HK-2 (cell line): Measurements from ENCODE around the gene FATE1.
"Not testable (repeated sequence)": the region's sequence is repeated elsewhere in the genome, so short reads cannot be mapped to it uniquely, and the experiment has no call there.

ENCODE experiments used
- DNase-seq: peaks from one replicate; pipeline ENCODE4 v3.0.0-alpha.2; 2018; ENCODE audit not compliant: unreplicated experiment

The FATE1 gene, protein sequence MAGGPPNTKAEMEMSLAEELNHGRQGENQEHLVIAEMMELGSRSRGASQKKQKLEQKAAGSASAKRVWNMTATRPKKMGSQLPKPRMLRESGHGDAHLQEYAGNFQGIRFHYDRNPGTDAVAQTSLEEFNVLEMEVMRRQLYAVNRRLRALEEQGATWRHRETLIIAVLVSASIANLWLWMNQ

DNA sequence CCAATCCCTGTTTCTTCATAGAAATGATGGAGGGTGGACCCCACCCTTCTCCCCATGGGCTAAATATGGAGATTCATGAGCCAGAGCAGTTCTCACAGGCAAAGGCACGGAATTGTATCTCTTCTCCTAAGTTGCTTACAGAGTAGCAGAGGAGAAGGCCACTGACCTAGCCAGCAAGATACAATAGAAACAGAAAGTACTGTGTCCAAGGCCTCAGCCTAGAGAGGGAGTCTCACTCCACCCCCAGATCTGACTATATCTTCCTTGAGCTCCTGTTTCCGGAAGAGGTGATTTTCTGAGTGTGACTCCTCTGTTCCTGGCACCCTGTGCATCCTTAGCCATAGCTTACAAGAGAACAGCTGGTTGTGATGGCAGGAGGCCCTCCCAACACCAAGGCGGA lies at the start of gene FATE1:
Gene FATE1, plus strand, starts transcription at position 284 of the 400 bp plus-strand sequence. Its CDS starts 85 bp downstream, at position 369.
- DNase-seq = no peak

DNA sequence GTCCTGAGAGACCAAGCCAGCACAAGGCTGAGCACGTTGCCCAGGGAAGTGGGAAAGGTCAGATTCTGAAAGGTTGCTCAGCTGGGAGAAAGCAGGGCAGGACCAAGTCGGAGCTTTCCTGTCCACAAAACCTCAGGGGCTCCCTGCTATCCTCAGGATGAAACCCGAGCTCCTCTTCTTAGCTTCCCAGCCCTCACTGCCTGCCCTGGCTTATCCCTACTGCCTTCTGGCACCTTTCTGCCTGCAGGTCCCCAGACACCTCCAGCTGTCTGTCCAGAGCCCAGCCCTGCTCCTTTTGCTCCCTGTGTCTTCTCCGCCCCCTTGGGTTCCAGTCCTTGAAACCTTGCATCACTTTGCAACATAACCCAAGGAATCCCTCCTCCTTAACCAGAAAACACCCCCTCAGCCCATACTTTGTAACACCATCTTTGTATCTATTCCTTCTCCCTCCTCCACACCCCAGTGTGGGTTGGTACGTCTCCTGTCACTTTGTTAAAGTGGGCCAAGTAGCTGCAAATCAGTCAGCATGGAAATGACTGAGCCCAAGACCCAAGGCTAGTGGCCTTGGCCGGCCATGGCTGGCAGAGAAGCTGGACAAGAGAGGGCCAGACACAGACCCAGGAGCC lies 40.6 kb upstream of the FATE1 start:
- no peak for DNase-seq

DNA sequence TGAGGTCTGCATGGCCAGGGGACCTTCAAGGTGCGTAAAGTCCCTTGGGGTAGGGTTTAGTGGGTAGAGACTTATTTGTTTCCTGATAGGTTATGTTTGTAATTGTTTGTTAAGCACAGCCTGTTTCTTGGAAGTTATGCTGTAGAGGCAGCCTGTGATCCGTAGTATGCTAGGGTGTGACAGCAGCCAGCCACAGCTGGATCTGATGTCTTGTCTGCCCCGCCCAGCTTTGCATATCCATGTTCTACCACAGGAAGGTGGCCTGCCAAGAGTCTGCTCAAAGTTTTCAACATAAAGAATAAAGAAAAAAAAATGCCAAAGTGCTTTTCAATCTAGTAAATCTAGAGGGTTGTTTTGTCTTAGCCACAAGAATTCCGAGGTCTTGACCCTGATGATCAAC lies 39.6 kb upstream of the FATE1 start:
- DNase-seq = no peak

DNA sequence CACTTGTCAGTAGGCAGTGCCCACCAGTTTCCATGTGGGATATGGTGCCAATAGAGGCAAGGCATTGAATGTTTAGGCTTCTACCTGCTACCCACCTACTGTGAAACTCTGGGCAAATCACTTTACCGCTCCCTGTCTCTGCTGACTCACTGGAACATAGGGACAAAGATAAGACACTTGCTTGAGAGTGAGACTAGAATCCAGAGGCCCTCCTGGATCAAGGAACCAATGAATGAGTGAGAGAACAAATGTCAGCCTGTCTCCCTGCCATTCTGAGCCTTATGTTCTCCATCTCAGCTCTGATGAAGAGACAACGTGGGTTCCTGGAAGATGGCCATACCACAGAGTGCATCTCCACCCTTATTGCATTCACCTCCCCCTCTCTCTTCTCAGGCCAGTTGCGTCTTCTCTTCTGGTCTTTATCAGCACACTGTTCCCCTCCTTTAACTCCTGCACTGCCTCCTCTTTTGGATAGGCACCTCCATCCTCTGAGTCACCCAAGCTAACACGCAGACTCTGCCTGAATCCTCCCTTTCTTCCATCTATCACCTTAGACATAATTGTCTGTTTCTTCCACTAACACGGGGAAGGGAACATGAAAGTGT lies 35.9 kb upstream of the FATE1 start:
- DNase-seq = no peak

DNA sequence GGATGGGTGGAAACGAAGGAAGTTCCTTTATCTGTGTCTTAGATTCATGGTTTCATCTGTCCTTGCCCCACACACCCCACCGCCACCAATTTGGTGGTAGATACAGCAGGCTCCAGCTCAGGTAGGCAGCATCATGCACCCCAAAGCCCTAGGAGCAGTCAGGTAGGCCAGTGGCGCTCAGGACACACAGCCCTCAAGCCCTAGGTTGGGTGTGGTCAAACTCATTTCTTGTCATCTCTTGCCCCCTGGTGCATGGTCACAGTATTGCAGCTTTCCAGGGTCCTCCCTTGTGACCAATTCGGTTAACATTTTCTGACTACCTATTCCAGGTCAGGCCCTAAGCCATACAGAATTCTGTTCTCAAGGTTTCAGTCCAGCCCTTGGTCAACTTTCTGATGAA lies 35.0 kb upstream of the FATE1 start:
- DNase-seq = peak; percentile 42

DNA sequence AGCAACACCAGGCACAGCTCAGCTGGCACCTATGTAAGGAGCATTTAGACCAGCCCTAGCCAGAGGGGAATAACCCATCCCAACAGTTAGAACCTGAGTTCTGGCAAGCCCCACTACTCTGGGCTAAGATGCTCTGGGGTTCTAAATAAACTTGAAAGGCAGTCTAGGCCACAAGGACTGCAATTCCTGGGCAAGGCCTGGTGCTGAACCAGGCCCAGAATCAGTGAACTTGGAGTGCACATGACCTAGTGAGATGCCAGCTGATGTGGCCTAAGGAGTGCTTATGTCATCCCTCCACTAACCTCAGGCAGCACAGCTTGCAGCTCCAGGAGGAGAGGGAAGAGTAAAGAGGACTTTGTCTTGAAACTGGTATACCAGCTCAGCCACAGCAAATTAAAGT lies 28.2 kb upstream of the FATE1 start:
- DNase-seq = no peak

DNA sequence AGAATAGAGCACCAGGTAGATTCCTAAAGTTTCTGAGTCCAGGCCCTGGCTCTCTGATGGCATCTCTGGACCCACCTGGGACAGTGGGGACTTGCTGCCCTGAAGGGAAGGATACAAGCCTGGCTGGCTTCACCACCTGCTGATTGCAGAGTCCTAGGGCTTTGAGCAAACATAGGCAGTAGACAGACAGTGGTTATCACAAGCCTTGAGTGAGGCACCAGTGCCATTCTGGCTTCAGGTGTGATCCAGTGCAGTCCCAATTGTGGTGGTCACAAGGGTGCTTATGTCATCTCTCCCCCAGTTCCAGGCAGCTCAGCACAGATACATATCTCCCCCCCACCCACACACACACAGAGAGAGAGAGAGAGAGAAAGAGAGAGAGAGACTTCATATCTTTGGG lies 27.1 kb upstream of the FATE1 start:
- no peak for DNase-seq

DNA sequence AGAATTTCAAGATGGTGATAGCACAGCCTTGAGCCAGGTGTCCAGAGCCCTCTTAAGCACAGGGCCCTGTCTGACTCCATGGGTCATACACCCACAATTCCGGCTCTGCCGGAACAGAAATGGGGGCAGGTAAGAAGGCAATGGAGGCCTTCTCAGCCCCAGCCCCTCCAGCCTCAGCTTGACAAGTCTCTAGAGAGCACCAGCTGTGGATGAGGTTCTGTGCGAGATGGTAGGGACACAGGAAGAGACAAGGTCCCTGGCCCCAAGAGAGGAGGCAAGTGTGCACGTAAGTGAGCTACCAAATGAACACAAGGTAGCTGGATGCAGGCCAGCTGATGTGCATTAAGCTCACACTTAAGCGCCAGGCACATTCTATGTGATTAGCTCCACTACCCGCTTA lies 23.0 kb upstream of the FATE1 start:
- DNase-seq = no peak

DNA sequence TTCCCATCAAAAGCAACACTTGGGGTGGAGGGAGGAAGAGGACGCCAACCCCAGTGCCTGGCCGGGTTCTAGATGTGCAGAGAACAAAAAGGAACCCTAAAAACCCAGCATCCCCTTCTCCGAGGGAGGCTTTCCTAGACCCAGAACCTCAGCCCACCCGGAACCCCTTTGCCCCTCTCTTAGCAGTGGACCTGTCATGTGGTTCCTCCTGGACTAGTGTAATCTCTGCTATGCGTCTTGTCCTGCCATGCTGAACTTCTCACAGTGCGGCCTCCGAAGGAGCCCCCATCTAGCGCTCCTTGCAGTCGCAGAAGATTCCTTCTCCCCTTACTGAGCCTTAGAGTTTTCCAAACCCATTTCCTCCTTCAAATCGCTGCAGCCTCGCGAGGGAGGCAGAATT lies 21.7 kb upstream of the FATE1 start:
- no peak for DNase-seq

DNA sequence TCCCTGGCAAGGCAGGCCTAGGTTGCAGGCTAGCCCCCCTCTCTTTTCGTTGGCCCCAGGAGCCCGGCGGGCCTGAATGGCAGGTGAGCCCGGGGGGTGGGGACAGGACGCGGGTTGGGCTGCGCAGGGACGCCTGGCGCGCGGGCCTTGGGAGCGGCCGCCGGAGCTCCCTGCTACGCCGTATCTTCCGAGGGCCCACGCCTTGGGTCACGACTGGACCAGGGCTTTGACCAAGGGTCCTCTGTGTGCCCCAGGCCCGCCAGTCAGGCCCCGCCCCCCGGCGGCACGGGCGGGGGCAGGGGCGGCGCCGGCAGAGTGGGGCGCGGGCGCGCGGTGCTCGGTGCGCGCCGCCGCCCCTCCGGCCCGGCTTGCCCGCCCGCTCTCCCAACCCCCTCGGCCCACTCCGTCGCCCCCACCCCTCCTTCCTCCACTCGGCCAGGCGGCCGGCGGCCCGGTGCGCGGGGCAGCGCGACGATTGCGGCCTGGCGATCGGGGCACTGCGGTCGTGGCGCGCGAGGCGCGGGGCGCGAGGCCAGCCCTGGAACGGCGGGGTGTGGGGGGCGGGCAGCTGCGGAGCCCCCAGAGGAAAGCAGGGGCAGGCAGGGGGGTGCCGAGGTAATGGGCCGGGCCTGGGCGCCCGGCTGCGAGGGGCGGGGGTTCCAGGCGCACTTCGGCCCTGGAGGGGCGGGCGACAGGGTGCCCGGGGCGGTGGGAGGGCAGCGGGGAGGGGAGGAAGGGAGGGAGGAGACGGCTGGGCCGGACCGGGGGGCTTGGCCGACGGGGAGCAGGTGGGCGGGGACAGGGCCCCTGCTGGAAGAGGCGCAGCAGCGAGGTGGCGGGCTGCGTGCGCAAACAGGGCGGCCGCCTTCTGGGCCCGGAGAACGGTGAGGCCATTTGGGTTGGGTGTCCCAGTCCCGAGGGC lies 20.9 kb upstream of the FATE1 start, which contains the start of gene PRRG3:
Gene PRRG3, plus strand, starts transcription at position 798 of the 922 bp plus-strand sequence. CDS start 3,357 bp downstream, outside the sequence.
- no peak for DNase-seq

DNA sequence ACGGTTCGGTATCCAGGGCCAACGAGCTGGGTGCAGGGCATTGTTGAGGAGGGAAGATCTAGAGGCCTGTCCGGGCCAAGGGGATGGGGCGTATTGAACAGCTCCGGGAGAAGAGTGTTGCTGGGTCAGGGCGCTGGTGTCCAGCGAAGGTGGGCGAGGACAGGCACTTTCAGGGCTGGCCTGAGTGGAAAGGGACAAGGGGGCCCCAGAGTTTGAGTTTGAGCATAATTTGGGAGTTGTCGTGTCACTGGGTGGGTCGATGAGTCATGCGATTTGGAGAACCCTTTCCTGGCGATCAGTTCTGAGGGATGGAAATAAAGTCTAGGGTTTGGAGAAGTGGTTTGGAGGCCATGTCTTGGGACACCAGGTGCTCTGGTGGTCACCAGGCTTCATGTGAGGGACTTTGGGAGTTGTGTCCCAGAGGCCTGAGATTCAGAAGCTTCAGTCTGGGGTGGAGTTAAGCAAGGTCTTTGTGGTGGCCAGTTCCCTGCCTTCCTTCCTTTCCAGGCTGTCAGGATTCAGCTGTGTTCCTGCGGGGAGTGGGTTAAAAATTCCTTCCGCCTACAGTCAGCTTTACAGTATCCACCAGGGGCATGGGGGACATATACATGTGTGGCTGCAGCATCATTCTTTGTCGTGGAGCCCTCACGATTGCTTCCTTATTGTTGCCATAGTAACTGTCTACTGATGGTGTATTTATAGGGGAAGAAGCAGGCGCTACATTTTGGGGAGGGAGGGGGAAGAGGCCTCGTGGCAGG lies 20.1 kb upstream of the FATE1 start:
- DNase-seq = no peak

DNA sequence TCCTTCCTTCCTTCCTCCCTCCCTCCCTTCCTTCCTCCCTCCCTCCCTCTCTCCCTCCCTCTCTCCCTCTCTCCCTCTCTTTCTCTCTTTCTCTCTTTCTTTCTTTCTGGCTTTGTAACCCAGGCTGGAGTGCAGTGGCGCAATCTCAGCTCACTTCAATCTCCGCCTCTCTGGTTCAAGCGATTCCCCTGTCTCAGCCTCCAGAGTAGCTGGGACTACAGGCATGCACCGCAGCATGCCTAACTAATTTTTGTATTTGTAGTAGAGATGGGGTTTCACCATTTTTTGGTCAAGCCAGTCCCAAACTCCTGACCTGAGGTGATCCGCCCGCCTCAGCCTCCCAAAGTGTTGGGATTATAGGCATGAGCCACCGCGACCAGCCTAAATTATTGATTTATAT lies 18.8 kb upstream of the FATE1 start:
- DNase-seq = not testable (repeated sequence)

DNA sequence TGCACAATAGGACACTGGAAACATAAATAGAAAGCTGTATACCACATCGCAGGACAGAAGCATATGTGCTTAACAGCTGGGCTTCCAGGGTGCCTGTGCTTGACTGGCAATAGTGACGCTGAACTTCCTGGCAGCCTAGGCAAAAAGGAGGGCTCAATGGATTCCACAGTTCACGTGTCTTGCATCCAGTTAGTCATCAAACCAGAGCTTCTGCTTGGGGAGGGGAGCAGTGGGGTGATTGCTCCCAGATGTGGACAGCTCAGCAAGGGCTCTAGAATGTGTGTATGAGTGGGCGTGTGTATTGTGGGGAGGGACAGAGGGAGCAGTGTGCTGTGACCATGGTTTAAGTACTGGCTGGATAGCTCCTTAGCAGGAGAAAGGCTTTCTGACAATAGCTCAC lies 18.3 kb upstream of the FATE1 start:
- no peak for DNase-seq

DNA sequence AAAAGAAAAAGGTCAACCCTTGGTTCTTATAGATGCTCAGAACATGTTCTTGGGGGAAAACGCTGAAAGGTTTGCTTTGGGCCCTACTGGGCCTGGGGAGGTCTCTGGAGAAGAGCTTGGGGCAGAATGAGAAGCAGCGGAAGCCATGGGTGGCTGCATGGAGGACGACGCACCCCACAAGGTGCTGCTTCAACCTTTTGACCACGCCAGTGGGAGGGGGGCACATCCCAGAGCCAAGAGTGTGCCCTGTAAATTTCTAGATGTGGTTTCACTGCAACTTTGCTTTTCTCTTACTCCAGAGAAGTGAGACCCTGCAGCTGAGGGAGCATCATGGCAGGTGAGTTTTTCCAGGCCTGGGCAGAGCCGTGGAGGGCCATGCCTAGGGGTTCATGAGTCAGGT lies 17.4 kb upstream of the FATE1 start:
- DNase-seq = no peak

DNA sequence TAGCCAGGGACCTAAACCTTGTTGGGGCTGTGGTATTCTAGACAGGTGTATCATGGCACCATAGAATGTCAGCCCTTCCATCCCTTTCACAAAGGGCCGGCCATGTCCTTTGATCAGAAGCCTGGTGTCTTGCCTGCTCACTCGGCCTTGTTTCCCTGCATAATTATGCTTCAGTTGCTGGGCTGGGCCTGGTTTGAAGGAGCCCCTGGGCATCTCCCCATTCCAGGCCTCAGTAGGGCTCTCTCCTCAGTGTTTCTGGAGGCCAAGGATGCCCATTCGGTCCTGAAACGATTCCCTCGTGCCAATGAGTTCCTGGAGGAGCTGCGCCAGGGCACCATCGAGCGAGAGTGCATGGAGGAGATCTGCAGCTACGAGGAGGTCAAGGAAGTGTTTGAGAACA lies 16.1 kb upstream of the FATE1 start:
- no peak for DNase-seq

DNA sequence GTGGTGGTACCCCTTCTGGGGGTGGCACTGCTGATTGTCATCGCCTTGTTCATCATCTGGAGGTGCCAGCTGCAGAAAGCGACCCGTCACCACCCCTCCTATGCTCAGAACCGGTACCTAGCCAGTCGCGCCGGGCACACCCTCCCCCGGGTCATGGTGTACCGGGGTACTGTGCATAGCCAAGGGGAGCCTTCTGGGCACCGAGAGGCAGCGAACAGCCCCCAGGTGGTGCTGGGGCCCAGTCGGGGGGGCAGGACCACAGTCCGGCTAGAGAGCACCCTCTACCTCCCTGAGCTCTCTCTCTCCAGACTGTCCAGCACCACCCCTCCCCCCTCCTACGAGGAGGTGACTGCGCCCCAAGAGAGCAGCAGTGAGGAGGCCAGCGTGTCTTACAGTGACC lies 15.3 kb upstream of the FATE1 start:
- DNase-seq = no peak

DNA sequence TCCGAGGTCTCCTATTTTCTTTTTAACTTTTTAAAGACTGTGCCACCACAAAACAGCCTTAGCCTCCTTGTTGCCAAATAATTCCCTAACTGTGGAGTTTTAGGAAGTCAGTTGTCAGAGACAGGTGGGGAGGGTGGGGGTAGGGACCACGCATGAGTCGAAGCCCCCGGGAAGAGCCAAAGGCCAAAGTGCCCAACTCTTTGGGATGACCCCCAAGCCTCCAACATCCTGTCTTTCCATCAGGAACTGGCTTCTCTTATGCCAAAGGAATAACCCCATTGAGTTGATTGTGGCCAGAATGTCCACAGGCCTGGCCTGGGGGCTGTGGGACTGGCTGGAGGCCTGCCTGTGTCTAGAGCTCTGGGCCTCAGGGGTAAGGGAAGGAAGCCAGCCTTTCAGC lies 14.8 kb upstream of the FATE1 start:
- no peak for DNase-seq

DNA sequence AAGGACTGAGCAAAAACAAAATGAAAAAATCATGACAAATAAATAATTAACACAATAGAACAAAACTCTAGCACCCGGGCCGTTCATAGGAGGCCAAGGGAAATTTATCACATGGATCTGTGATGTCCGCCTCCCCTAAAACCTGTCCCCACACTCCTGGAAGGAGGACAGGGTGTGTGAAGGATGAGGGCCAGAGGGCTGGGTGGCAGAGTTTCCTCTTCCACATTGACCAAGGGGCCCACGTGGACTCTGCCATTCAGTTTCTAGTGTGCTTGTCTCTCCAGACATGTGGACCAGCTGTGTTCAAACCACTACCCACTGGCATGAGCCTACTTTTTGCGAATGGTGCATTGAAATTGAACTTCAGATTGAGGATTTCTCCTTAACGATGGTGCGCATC lies 14.3 kb upstream of the FATE1 start:
- no peak for DNase-seq

DNA sequence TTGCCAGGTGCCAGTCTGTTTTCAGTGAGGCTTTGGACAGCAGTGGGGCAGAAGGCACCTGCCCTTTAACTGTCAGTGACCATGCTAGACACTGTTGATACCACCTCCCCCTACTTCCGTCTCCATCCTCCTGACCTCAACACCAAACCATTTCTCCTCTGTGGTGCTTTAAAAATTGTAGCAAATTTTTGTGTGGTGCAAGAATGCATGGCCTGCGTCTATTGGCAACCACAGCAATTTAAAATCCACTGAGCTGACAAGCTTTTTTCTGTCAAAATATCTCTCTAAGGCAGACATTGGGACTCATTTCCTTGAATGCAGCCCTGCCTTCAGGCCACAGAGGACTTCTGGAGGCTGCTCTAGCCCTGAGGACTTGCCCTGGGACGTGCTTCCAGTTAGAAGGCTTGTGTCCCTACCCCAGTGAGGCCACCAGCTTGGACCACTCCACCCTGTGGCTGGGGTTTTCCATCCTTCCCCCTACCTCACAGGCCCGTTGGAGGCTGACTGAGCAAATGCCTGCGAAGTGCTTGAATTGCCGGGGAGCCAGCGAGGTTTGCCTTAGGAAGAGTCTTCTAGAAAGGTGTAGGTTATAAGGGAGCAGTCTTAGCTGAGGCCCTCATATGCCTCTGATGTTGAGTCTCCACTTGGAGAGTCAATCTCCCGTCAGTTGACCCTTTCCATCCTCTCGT lies 13.7 kb upstream of the FATE1 start:
- no peak for DNase-seq

DNA sequence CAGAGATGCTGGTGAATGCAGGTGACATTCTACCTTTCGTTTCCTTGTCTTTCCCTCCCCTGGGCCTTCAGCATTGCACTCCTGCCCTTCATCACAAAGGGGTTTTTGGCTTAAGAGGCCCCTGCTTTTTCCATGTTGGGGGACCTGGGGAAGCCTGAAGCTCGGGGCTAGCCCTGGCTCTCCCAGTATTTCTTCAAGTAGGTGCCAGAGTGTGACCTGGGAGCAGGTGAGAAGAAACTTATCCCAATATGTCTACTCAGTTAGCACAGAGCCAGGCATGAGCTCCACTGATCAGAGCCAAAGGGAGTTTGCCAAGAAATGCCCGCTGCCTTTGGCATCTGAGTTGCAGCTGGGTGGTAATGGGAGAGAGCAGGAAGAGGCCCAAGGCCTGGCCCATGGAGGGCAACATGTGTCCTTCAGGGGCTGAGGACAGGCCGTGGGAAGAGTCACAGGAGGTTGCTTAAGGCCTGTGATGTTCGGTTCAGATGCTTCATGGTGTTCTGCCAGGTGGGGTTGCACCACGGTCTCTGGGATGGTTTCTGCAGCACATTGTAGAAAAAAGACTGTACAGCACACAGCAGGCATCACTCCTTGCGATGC lies 13.0 kb upstream of the FATE1 start:
- no peak for DNase-seq

DNA sequence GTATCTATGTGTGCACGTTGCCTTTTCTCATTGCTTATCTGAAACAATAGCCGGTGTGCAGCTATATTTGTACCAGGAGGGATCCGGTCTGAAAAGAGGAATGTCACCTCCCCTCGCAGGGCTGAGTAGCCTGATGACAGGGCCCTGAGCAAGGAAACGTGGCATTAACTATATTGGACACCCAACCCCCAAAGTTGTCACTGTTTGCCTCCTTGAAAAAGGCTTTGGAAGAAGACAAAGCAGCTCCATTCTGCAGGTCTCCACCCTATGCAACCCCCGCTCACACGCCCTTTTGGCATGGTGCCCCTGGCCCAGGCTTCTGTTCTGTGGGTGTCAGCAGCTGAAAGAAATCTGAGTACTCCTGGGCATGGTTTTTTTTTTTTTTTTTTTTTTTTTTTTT lies 12.3 kb upstream of the FATE1 start:
- no peak for DNase-seq
